ENCODE results near the gene CLCF1.

- TF ChIP-seq CTCF (IDR thresholded peaks at IDR 0.05) (no peak), POLR2A (IDR thresholded peaks at IDR 0.05) (no peak)
Measured at GRCh38 chr11:67420646-67421429, 47.4 kb upstream of the CLCF1 start.

Measured in lower leg skin (tissue), 3 donors.